Glomerular endothelial cell (primary cell): ENCODE results near the gene TSPEAR. TPM values are rescaled to one million over a fixed set of nuclear protein-coding genes. Genes with fewer than 3 reads are reported as not detected.

ENCODE experiments used
- DNase-seq: peaks from one replicate; pipeline ENCODE4 v3.0.0-alpha.2; 2011; ENCODE audit warnings: low read depth, low spot score; ENCODE audit errors: extremely low read depth
- total RNA-seq: library from RNA; depleted of rRNA; stranded (reverse); fragments of >200 nt; gene quantifications from 2 replicates; pipeline ENCODE4 v1.2.3, GENCODE V29; 2015

The TSPEAR gene
- total RNA-seq, 1 donor from 2014 or later, result 0.12 TPM

- DNase-seq, result no peak
Measured at GRCh38 chr21:44742418-44743153, 31.2 kb upstream of the TSPEAR start.

GRCh38 chr21:44741921-44742320 lies 30.5 kb upstream of the TSPEAR start:
- DNase-seq, result no peak

GRCh38 chr21:44740742-44741141 lies 29.4 kb upstream of the TSPEAR start:
- DNase-seq, result no peak

GRCh38 chr21:44739316-44739715 lies 27.9 kb upstream of the TSPEAR start:
- DNase-seq, result no peak

- no peak for DNase-seq
Measured at GRCh38 chr21:44738621-44739020, 27.2 kb upstream of the TSPEAR start.

GRCh38 chr21:44737706-44738354 lies 26.5 kb upstream of the TSPEAR start:
- DNase-seq, result no peak

- DNase-seq, result no peak
Measured at GRCh38 chr21:44736291-44737004, 25.1 kb upstream of the TSPEAR start.

- no peak for DNase-seq
Measured at GRCh38 chr21:44735821-44736220, 24.4 kb upstream of the TSPEAR start.

- no peak for DNase-seq
Measured at GRCh38 chr21:44734841-44735240, 23.5 kb upstream of the TSPEAR start.

GRCh38 chr21:44734026-44734745 lies 22.8 kb upstream of the TSPEAR start:
- no peak for DNase-seq

GRCh38 chr21:44732956-44733355 lies 21.6 kb upstream of the TSPEAR start:
- no peak for DNase-seq

- no peak for DNase-seq
Measured at GRCh38 chr21:44732263-44732662, 20.9 kb upstream of the TSPEAR start.

GRCh38 chr21:44730951-44731579 lies 19.7 kb upstream of the TSPEAR start:
- DNase-seq, result no peak

GRCh38 chr21:44730028-44730395 lies 18.6 kb upstream of the TSPEAR start:
- no peak for DNase-seq

GRCh38 chr21:44729336-44730027 lies 18.1 kb upstream of the TSPEAR start:
- DNase-seq, result no peak

- DNase-seq, result no peak
Measured at GRCh38 chr21:44728716-44729115, 17.3 kb upstream of the TSPEAR start.

GRCh38 chr21:44727757-44728156 lies 16.4 kb upstream of the TSPEAR start:
- no peak for DNase-seq

GRCh38 chr21:44727321-44727720 lies 15.9 kb upstream of the TSPEAR start:
- no peak for DNase-seq

GRCh38 chr21:44726826-44727225 lies 15.5 kb upstream of the TSPEAR start:
- DNase-seq, result no peak

GRCh38 chr21:44724926-44725325 lies 13.6 kb upstream of the TSPEAR start:
- no peak for DNase-seq
